ENCODE data around the gene ROCK2. TPM values are rescaled to one million over a fixed set of nuclear protein-coding genes. Genes with fewer than 3 reads are reported as not detected.
A peak's percentile ranks its signal among the peaks of the same experiment; 100 is the strongest.

The ROCK2 gene
- total and polyA plus RNA-seq, 2 of the 13 experiments (the other 11 are each of a cell fraction or from before 2014, with no cell fraction given) = 38.1 to 119 TPM

GRCh38 chr2:11242542-11243174, 101.8 kb downstream of the ROCK2 start (continued):
- no peak for TF ChIP-seq ZNF407 (CRISPR knock-in tag; IDR thresholded peaks at IDR 0.05; ENCODE audit: not compliant biosample characterization)
- TF ChIP-seq SSRP1 (CRISPR knock-in tag; IDR thresholded peaks at IDR 0.05) = peak; percentile 82; the same call in 1 of the 2 replicates
- TF ChIP-seq KLF16 (CRISPR knock-in tag; IDR thresholded peaks at IDR 0.05) = no peak
- peak; percentile 39; the same call in 1 of the 2 replicates for TF ChIP-seq HNF4A (CRISPR knock-in tag; IDR thresholded peaks at IDR 0.05)
- TF ChIP-seq IRX3 (CRISPR knock-in tag; IDR thresholded peaks at IDR 0.05; ENCODE audit: borderline replicate concordance, low read depth) = no peak
- TF ChIP-seq, protein P1, sequence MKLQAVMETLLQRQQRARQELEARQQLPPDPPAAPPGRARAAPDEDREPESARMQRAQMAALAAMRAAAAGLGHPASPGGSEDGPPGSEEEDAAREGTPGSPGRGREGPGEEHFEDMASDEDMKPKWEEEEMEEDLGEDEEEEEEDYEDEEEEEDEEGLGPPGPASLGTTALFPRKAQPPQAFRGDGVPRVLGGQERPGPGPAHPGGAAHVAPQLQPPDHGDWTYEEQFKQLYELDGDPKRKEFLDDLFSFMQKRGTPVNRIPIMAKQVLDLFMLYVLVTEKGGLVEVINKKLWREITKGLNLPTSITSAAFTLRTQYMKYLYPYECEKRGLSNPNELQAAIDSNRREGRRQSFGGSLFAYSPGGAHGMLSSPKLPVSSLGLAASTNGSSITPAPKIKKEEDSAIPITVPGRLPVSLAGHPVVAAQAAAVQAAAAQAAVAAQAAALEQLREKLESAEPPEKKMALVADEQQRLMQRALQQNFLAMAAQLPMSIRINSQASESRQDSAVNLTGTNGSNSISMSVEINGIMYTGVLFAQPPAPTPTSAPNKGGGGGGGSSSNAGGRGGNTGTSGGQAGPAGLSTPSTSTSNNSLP (IDR thresholded peaks at IDR 0.05; ENCODE audit: low read depth, low read length) = no peak
- TF ChIP-seq RBM22 (optimal IDR thresholded peaks at IDR 0.05; ENCODE audit: low read length) = peak; percentile 99
- TF ChIP-seq, protein P2, sequence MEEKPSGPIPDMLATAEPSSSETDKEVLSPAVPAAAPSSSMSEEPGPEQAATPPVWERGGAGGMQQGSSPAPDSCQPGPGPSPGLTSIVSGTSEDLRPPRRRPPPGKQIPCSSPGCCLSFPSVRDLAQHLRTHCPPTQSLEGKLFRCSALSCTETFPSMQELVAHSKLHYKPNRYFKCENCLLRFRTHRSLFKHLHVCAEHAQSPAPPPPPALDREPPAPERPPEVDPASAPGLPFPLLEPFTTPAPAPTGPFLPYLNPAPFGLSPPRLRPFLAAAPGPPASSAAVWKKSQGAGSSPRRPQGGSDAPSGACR (CRISPR knock-in tag; IDR thresholded peaks at IDR 0.05) = no peak
- no peak for TF ChIP-seq ZNF614 (CRISPR knock-in tag; IDR thresholded peaks at IDR 0.05; ENCODE audit: borderline replicate concordance)
- no peak for TF ChIP-seq ZMYM2 (CRISPR knock-in tag; IDR thresholded peaks at IDR 0.05)
- 0 out of 2 replicates have a peak, but pooled peaks have one; percentile 25 for TF ChIP-seq GMEB2 (CRISPR knock-in tag; IDR thresholded peaks at IDR 0.05; ENCODE audit: low read depth)
- no peak for TF ChIP-seq ZNF709 (CRISPR knock-in tag; IDR thresholded peaks at IDR 0.05)
- TF ChIP-seq CREM (IDR thresholded peaks at IDR 0.05) = no peak
- TF ChIP-seq CREM (CRISPR knock-in tag; IDR thresholded peaks at IDR 0.05) = no peak
- TF ChIP-seq MLLT10 (CRISPR knock-in tag; IDR thresholded peaks at IDR 0.05) = no peak
- TF ChIP-seq DMAP1 (CRISPR knock-in tag; IDR thresholded peaks at IDR 0.05) = no peak
- 0 out of 2 replicates have a peak, but pooled peaks have one; percentile 15 for TF ChIP-seq HNF4G (IDR thresholded peaks at IDR 0.05; ENCODE audit: borderline replicate concordance, low read depth, low read length)
- no peak for TF ChIP-seq HNF4G (CRISPR knock-in tag; IDR thresholded peaks at IDR 0.05; ENCODE audit: borderline replicate concordance, low read depth)
- TF ChIP-seq ZNF354B (CRISPR knock-in tag; IDR thresholded peaks at IDR 0.05) = no peak

Data from HepG2 (cell line).